HepG2 (cell line): Measurements from ENCODE around the gene NLRC5. TPM values are rescaled to one million over a fixed set of nuclear protein-coding genes. Genes with fewer than 3 reads are reported as not detected.

Experiments used
- BCL6 ChIP-seq: IDR thresholded peaks from 2 replicates; pipeline ENCODE4 v1.6.1; 2016; ENCODE audit warnings: missing genetic modification reagents, missing compliant biosample characterization
- EED ChIP-seq: sonication (generic); formaldehyde crosslinking; IDR thresholded peaks from 2 replicates; pipeline ENCODE4 v1.5.0; 2020; ENCODE audit warnings: mild to moderate bottlenecking, missing genetic modification reagents
- KDM4B ChIP-seq: sonication (generic); formaldehyde crosslinking; IDR thresholded peaks from 2 replicates; pipeline ENCODE4 v1.4.0; 2020; ENCODE audit warnings: missing genetic modification reagents
- MED1 ChIP-seq: sonication (generic); formaldehyde crosslinking; IDR thresholded peaks from 2 replicates; pipeline ENCODE4 v1.4.0; 2020; ENCODE audit warnings: missing genetic modification reagents
- SOX6 ChIP-seq, 2 experiments: fragments of 450-650 bp in 1 of 2; sonication (generic) in 1 of 2; formaldehyde crosslinking in 1 of 2; IDR thresholded peaks; 2 replicates each; pipeline versions ENCODE4 v1.4.0 to v1.6.1; 2017 to 2020; ENCODE audit warnings: antibody characterized with exemption in 1 of 2, mild to moderate bottlenecking in 1 of 2, missing genetic modification reagents in 1 of 2
- STAG1 ChIP-seq: sonication (generic); formaldehyde crosslinking; IDR thresholded peaks from 2 replicates; pipeline ENCODE4 v1.4.0; 2020; ENCODE audit warnings: missing genetic modification reagents
- ZBTB7B ChIP-seq: sonication (generic); formaldehyde crosslinking; IDR thresholded peaks from 2 replicates; pipeline ENCODE4 v1.4.0; 2020; ENCODE audit warnings: missing genetic modification reagents
- polyA plus RNA-seq, 8 experiments: library from polyadenylated mRNA; depleted of rRNA in 3 of 8; stranded (reverse) in 7 of 8; unstranded in 1 of 8; fragments of >200 nt; fragmentation: Illumina TruSeq in 4 of 8; extraction: Trizol in 4 of 8; gene quantifications; 2 replicates each; pipeline versions ENCODE4 v1.2.1 to v1.2.3, GENCODE V29; 2011 to 2016; ENCODE audit warnings: low read depth in 4 of 8, missing spikeins in 1 of 8, mixed read lengths in 1 of 8; ENCODE audit not compliant: insufficient read depth in 1 of 8
- total RNA-seq, 5 experiments: library from RNA; depleted of rRNA; stranded (reverse); fragments of >200 nt; fragmentation: Illumina TruSeq; extraction: Trizol; gene quantifications; 2 replicates each; pipeline ENCODE4 v1.2.3, GENCODE V29; 2016; ENCODE audit warnings: low read depth in 1 of 5
- TF ChIP-seq, protein P1 (sequence below): sonication (generic); formaldehyde crosslinking; IDR thresholded peaks from 2 replicates; pipeline ENCODE4 v1.5.1; 2020; ENCODE audit warnings: missing genetic modification reagents, mild to moderate bottlenecking, borderline replicate concordance
- TF ChIP-seq, protein P2 (sequence below): sonication (generic); formaldehyde crosslinking; IDR thresholded peaks from 2 replicates; pipeline ENCODE4 v1.4.0; 2020; ENCODE audit warnings: missing genetic modification reagents
- TF ChIP-seq, protein P3 (sequence below): sonication (generic); formaldehyde crosslinking; IDR thresholded peaks from 2 replicates; pipeline ENCODE4 v1.4.0; 2020; ENCODE audit warnings: missing genetic modification reagents, borderline replicate concordance
- TF ChIP-seq, protein P4 (sequence below): sonication (generic); formaldehyde crosslinking; IDR thresholded peaks from 2 replicates; pipeline ENCODE4 v1.5.1; 2020; ENCODE audit warnings: mild to moderate bottlenecking, missing genetic modification reagents, borderline replicate concordance
- TF ChIP-seq, protein P5 (sequence below): sonication (generic); formaldehyde crosslinking; IDR thresholded peaks from 2 replicates; pipeline ENCODE4 v1.4.0; 2020; ENCODE audit warnings: mild to moderate bottlenecking, missing genetic modification reagents

The NLRC5 gene
- total and polyA plus RNA-seq, 2 of the 13 experiments (the other 11 are each of a cell fraction or from before 2014, with no cell fraction given), result 6.3 to 12.7 TPM

DNA sequence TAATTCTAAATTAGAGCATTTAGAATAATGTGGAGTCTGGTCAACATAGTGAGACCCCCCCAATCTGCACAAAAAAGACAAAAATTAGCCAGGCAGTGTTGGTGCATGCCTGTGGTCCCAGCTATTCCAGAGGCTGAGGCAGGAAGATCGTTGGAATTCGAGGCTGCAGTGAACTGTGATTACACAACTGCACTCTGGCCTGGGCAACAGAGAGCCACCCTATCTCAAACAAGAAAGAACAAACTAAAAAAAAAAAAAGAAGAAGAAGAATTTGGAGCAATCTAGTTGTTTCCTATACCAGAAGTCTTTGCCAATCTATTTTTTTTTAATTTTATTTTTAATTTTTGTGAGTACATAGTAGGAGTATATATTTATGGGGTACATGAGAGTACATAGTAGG, 21.6 kb upstream of the NLRC5 start (continued):
- TF ChIP-seq, protein P1, sequence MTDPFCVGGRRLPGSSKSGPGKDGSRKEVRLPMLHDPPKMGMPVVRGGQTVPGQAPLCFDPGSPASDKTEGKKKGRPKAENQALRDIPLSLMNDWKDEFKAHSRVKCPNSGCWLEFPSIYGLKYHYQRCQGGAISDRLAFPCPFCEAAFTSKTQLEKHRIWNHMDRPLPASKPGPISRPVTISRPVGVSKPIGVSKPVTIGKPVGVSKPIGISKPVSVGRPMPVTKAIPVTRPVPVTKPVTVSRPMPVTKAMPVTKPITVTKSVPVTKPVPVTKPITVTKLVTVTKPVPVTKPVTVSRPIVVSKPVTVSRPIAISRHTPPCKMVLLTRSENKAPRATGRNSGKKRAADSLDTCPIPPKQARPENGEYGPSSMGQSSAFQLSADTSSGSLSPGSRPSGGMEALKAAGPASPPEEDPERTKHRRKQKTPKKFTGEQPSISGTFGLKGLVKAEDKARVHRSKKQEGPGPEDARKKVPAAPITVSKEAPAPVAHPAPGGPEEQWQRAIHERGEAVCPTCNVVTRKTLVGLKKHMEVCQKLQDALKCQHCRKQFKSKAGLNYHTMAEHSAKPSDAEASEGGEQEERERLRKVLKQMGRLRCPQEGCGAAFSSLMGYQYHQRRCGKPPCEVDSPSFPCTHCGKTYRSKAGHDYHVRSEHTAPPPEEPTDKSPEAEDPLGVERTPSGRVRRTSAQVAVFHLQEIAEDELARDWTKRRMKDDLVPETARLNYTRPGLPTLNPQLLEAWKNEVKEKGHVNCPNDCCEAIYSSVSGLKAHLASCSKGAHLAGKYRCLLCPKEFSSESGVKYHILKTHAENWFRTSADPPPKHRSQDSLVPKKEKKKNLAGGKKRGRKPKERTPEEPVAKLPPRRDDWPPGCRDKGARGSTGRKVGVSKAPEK (CRISPR knock-in tag), result no peak
- TF ChIP-seq, protein P2, sequence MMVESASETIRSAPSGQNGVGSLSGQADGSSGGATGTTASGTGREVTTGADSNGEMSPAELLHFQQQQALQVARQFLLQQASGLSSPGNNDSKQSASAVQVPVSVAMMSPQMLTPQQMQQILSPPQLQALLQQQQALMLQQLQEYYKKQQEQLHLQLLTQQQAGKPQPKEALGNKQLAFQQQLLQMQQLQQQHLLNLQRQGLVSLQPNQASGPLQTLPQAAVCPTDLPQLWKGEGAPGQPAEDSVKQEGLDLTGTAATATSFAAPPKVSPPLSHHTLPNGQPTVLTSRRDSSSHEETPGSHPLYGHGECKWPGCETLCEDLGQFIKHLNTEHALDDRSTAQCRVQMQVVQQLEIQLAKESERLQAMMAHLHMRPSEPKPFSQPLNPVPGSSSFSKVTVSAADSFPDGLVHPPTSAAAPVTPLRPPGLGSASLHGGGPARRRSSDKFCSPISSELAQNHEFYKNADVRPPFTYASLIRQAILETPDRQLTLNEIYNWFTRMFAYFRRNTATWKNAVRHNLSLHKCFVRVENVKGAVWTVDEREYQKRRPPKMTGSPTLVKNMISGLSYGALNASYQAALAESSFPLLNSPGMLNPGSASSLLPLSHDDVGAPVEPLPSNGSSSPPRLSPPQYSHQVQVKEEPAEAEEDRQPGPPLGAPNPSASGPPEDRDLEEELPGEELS, result peak; percentile 68
- peak; percentile 55 for TF ChIP-seq BCL6 (CRISPR knock-in tag)
- TF ChIP-seq, protein P3, sequence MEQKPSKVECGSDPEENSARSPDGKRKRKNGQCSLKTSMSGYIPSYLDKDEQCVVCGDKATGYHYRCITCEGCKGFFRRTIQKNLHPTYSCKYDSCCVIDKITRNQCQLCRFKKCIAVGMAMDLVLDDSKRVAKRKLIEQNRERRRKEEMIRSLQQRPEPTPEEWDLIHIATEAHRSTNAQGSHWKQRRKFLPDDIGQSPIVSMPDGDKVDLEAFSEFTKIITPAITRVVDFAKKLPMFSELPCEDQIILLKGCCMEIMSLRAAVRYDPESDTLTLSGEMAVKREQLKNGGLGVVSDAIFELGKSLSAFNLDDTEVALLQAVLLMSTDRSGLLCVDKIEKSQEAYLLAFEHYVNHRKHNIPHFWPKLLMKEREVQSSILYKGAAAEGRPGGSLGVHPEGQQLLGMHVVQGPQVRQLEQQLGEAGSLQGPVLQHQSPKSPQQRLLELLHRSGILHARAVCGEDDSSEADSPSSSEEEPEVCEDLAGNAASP, result peak; percentile 50; the same call in 1 of the 2 replicates
- TF ChIP-seq MED1 (CRISPR knock-in tag), result peak; percentile 79
- no peak for TF ChIP-seq SOX6 (IDR thresholded peaks at IDR 0.05)
- peak; percentile 74 for TF ChIP-seq SOX6 (CRISPR knock-in tag; IDR thresholded peaks at IDR 0.05)
- TF ChIP-seq, protein P4, sequence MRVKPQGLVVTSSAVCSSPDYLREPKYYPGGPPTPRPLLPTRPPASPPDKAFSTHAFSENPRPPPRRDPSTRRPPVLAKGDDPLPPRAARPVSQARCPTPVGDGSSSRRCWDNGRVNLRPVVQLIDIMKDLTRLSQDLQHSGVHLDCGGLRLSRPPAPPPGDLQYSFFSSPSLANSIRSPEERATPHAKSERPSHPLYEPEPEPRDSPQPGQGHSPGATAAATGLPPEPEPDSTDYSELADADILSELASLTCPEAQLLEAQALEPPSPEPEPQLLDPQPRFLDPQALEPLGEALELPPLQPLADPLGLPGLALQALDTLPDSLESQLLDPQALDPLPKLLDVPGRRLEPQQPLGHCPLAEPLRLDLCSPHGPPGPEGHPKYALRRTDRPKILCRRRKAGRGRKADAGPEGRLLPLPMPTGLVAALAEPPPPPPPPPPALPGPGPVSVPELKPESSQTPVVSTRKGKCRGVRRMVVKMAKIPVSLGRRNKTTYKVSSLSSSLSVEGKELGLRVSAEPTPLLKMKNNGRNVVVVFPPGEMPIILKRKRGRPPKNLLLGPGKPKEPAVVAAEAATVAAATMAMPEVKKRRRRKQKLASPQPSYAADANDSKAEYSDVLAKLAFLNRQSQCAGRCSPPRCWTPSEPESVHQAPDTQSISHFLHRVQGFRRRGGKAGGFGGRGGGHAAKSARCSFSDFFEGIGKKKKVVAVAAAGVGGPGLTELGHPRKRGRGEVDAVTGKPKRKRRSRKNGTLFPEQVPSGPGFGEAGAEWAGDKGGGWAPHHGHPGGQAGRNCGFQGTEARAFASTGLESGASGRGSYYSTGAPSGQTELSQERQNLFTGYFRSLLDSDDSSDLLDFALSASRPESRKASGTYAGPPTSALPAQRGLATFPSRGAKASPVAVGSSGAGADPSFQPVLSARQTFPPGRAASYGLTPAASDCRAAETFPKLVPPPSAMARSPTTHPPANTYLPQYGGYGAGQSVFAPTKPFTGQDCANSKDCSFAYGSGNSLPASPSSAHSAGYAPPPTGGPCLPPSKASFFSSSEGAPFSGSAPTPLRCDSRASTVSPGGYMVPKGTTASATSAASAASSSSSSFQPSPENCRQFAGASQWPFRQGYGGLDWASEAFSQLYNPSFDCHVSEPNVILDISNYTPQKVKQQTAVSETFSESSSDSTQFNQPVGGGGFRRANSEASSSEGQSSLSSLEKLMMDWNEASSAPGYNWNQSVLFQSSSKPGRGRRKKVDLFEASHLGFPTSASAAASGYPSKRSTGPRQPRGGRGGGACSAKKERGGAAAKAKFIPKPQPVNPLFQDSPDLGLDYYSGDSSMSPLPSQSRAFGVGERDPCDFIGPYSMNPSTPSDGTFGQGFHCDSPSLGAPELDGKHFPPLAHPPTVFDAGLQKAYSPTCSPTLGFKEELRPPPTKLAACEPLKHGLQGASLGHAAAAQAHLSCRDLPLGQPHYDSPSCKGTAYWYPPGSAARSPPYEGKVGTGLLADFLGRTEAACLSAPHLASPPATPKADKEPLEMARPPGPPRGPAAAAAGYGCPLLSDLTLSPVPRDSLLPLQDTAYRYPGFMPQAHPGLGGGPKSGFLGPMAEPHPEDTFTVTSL (CRISPR knock-in tag), result peak; percentile 65; the same call in 1 of the 2 replicates
- 0 out of 2 replicates have a peak, but pooled peaks have one; percentile 24 for TF ChIP-seq STAG1
- no peak for TF ChIP-seq EED (CRISPR knock-in tag)
- TF ChIP-seq ZBTB7B, result peak; percentile 86
- 0 out of 2 replicates have a peak, but pooled peaks have one; percentile 43 for TF ChIP-seq KDM4B (CRISPR knock-in tag)
- TF ChIP-seq, protein P5, sequence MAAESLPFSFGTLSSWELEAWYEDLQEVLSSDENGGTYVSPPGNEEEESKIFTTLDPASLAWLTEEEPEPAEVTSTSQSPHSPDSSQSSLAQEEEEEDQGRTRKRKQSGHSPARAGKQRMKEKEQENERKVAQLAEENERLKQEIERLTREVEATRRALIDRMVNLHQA (CRISPR knock-in tag), result no peak
